AG08396 (cell line): ENCODE results near the gene COL12A1.

ENCODE experiments used
- DNase-seq: peaks from one replicate; pipeline ENCODE4 v3.0.0; 2012; ENCODE audit warnings: low spot score, mixed read lengths

The COL12A1 gene

GRCh38 chr6:75142721-75143120, 63.1 kb downstream of the COL12A1 start:
- no peak for DNase-seq

- DNase-seq = no peak
These were observed 70.0 kb downstream of the COL12A1 start for GRCh38 chr6:75135876-75136275.

- no peak for DNase-seq
These were observed 70.4 kb downstream of the COL12A1 start for GRCh38 chr6:75135450-75135849.

GRCh38 chr6:75130784-75131183, 75.1 kb downstream of the COL12A1 start:
- peak; percentile 12 for DNase-seq

GRCh38 chr6:75128878-75129570, 76.8 kb downstream of the COL12A1 start:
- DNase-seq = no peak

GRCh38 chr6:75126518-75126917, 79.3 kb downstream of the COL12A1 start:
- DNase-seq = no peak

- DNase-seq = no peak
These were observed 80.9 kb downstream of the COL12A1 start for GRCh38 chr6:75124983-75125382.

GRCh38 chr6:75124085-75124484, 81.8 kb downstream of the COL12A1 start:
- DNase-seq = no peak

- DNase-seq = no peak
These were observed 86.8 kb downstream of the COL12A1 start for GRCh38 chr6:75118925-75119515.

- no peak for DNase-seq
These were observed 88.2 kb downstream of the COL12A1 start for GRCh38 chr6:75117701-75118100.

- no peak for DNase-seq
These were observed 88.9 kb downstream of the COL12A1 start for GRCh38 chr6:75116946-75117345.

GRCh38 chr6:75115481-75115880, 90.4 kb downstream of the COL12A1 start:
- DNase-seq = no peak

GRCh38 chr6:75114806-75115205, 91.0 kb downstream of the COL12A1 start:
- DNase-seq = no peak

- no peak for DNase-seq
These were observed 91.7 kb downstream of the COL12A1 start for GRCh38 chr6:75114195-75114594.

GRCh38 chr6:75113446-75113845, 92.4 kb downstream of the COL12A1 start:
- DNase-seq = no peak

- DNase-seq = no peak
These were observed 96.1 kb downstream of the COL12A1 start for GRCh38 chr6:75109765-75110164.

GRCh38 chr6:75109022-75109421, 96.8 kb downstream of the COL12A1 start:
- no peak for DNase-seq

- no peak for DNase-seq
These were observed 97.4 kb downstream of the COL12A1 start for GRCh38 chr6:75108333-75108974.

- no peak for DNase-seq
These were observed 97.9 kb downstream of the COL12A1 start for GRCh38 chr6:75107913-75108312.

GRCh38 chr6:75106426-75106825, 99.4 kb downstream of the COL12A1 start:
- DNase-seq = no peak

- no peak for DNase-seq
These were observed 102.4 kb downstream of the COL12A1 start for GRCh38 chr6:75103431-75103830.

GRCh38 chr6:75102301-75102700, 103.6 kb downstream of the COL12A1 start:
- no peak for DNase-seq

- no peak for DNase-seq
These were observed 104.0 kb downstream of the COL12A1 start for GRCh38 chr6:75101896-75102295.
